ENCODE results near the gene ARID1B.
A peak's percentile ranks its signal among the peaks of the same experiment; 100 is the strongest.

ARID1B gene

DNA sequence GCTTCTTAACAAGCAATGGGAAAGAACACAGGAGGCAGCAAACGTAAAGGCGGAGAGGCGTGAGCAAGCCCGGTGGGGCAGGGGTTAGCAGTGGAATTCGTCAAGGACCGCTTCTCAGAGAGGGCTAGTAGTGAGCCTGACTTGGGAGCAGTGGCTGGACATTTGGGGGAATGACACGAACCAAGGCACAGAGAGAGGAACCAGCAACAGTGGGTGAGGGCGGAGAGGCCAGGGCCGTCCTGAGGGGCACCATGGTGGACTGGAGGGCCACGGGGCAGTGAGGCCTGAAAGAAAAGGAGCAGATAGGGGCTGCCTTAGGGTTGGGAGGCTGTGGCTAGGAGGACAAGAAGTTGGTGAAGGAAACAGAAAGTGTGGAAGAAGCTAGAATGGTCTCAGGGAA, 12.1 kb upstream of the ARID1B start:
- no peaks in the 10 kb centered on the region for H3K36me3 Mint-ChIP-seq
- H3K4me3 Mint-ChIP-seq, result no peak overlapping the region
- H3K27ac Mint-ChIP-seq, result no peak overlapping the region
- peaks cover 4% of the 10 kb centered on the region for H3K4me1 Mint-ChIP-seq (ENCODE audit: low read depth)
- no peaks in the 10 kb centered on the region for H3K27me3 Mint-ChIP-seq
- H3K9me3 Mint-ChIP-seq (ENCODE audit: low read depth), result no peaks in the 10 kb centered on the region

DNA sequence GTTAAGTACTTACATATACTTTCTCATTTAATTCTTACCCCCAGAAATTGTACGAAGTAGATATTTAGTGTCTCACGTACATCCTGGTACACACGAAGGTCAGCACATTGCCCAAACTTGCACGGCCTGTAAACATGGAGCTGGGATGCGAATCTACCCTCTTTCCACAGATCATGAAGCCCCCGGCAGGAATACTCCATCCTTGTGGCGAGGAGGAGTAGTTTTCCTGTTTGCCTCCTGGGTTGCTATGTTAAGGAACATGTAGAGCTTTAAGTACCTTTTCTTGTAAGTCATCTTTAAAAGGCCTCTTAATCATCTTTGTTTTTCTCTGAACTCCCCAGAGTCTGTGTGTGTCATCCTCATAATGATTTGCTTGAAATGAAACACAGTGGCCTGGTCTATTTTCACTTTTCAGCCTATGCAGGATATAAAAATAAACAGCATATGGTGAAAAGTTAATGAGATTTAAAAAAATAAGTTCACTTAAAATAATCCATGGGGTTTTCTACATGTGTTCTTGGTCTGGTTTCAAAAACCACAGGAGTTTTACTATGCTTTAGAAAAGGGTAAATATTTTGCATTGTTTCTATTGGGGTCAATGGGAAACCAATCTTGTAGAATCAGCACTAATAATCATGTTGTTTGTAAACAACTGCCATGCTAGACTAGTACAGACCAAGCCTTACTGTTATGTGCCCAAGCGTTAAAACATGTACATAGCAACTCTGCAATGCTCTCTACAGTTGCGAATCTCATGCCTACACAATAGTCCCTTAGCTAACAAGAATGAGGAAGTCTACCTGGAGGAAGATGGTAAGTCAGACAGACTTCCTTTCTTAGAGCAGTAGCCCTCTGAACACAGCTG, 9.3 kb upstream of the ARID1B start:
- H3K4me1 Mint-ChIP-seq (ENCODE audit: low read depth), result peaks cover 4% of the 10 kb centered on the region
- H3K9me3 Mint-ChIP-seq (ENCODE audit: low read depth), result no peaks in the 10 kb centered on the region
- no peak overlapping the region for H3K27ac Mint-ChIP-seq
- H3K27me3 Mint-ChIP-seq, result no peaks in the 10 kb centered on the region
- H3K4me3 Mint-ChIP-seq, result no peak overlapping the region
- no peaks in the 10 kb centered on the region for H3K36me3 Mint-ChIP-seq

DNA sequence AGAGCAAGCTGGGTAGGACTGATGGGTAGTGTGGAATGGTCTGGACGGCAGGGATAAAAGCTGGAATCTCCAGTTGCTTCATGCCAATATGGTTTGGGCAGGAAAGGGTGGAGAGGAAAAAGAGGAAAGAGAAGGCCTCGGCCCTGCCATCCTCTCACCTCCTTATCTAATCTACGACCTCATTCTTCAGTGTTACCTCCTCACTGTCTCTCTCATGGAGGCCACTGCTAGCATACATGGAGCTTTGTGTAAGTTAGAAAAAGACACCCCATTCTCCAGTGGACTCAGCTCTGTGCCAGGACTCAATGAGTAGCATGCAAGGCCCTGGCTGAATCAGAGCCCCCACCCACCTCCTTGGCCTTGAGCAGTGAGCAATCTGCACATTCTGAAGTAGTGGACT, 6.1 kb upstream of the ARID1B start:
- no peak overlapping the region for H3K4me3 Mint-ChIP-seq
- no peaks in the 10 kb centered on the region for H3K27me3 Mint-ChIP-seq
- H3K9me3 Mint-ChIP-seq (ENCODE audit: low read depth), result no peaks in the 10 kb centered on the region
- peaks cover 17% of the 10 kb centered on the region for H3K4me1 Mint-ChIP-seq (ENCODE audit: low read depth)
- no peaks in the 10 kb centered on the region for H3K36me3 Mint-ChIP-seq
- no peak overlapping the region for H3K27ac Mint-ChIP-seq

DNA sequence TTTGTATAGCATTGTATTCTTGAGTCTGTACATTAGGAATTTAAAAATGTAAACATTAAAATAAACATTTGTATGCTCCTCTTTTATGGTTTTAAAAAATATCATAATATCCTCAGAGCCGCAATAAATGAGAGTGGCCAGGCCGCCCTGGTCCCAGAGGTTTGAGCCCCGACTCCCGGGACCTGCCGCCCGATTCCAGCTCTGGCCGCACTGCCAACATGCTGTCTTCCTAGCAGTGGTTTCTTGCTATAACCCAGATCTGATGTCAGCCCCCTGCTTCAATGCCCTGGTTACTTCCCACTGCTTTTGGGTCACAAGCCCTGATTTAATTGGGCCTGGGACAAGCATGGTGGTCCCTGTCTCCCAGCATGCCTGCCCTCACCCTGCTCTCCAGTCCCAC, 5.4 kb upstream of the ARID1B start:
- Mint-ChIP-seq H3K27me3 (no peaks in the 10 kb centered on the region), H3K36me3 (no peaks in the 10 kb centered on the region), H3K4me1 (ENCODE audit: low read depth) (peaks cover 24% of the 10 kb centered on the region), H3K27ac (no peak overlapping the region), H3K4me3 (no peak overlapping the region), H3K9me3 (ENCODE audit: low read depth) (no peaks in the 10 kb centered on the region)

DNA sequence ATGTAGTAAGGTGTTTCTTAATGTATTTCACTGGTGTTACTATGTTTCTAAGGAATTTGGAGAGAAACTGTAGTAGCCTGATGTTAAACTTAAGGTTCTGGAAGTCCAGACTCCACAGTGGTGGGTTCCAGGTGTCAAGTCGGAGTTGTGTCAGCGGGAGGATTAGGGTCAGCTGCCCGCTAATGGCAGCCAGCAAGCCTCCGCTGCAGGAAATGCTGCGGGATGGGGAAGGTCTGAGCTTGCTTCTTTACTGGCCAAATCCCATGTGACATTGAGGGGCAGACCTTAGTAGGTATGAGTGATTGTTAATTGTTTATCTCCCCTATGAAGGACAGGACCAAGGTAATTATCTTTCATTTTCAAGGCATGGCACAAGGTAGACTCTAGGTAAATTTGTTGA, 3.7 kb upstream of the ARID1B start:
- no peaks in the 10 kb centered on the region for H3K9me3 Mint-ChIP-seq (ENCODE audit: low read depth)
- H3K4me1 Mint-ChIP-seq (ENCODE audit: low read depth), result peaks cover 21% of the 10 kb centered on the region
- H3K4me3 Mint-ChIP-seq, result no peak overlapping the region
- H3K27ac Mint-ChIP-seq, result no peak overlapping the region
- H3K27me3 Mint-ChIP-seq, result no peaks in the 10 kb centered on the region
- no peaks in the 10 kb centered on the region for H3K36me3 Mint-ChIP-seq

DNA sequence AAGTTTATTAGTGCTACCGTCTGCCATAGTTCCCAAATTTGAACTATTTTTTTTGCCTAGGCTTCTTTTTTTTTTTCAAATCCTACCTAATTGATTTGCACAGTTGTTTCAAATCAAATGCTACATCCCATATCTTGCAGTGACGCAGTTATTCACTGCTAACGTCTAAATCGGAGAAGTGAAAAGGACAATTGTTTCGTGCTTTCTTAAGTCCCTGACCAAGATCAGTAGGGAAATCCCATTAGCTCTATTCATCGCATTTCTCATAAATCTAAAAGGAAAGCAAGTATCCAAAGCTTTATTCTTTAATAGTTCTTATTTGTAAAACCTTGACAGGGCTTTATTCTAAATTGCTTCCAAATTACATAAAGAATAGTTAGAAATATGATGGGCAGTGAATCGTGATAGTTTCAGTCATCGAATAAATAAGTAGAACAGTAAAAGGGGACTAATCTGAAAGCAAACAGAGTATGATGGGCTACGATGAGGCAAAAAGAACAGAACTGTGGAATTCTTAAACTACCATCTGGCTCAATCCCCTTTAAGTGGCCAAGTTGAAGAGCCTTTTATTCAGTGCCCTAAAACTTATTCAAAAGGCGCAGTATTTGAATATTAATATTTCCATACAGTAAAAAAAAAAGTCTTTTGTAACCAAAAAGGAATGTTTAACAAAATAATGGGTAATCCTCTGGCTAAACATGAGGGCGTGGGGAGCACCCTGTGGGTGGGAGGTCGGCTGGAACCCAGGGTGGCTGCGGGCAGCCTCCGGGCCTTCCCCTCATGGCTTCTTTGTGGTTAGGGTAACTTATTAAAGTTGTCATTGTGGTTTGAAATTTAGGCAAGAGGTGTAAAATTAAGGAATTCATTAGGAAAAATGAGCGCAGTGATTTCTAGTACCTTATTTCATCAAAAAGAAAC, 3.0 kb upstream of the ARID1B start:
- Mint-ChIP-seq H3K9me3 (ENCODE audit: low read depth) (no peaks in the 10 kb centered on the region), H3K36me3 (no peaks in the 10 kb centered on the region), H3K4me3 (no peak overlapping the region), H3K27me3 (no peaks in the 10 kb centered on the region), H3K27ac (no peak overlapping the region), H3K4me1 (ENCODE audit: low read depth) (peaks cover 21% of the 10 kb centered on the region)

DNA sequence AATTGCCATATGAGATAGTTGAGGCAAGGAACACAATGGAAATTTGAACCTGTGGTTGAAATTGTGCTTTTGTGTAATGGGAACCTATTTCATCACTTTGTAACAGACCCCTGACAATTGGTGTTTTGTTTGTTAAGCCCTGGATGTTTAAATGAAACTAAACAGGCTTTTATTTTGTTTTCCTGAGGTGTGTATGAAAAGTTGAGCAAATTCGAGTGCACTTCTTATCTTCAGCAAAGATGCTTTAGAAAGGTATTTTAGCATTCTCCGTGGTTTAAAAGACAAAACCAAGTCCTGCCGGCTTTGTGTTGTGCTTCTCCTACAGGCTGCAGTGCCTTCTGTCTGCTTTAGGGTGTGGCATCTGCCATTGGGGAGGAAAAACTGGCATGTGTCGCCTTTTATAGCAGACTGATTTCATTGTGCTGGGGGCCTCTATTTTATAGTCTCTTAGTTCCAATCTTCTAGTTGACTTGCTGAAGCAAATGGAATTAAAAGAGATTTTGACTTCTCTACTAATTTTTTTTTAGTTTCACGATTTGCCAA, 2.2 kb upstream of the ARID1B start:
- Mint-ChIP-seq H3K4me1 (ENCODE audit: low read depth) (peaks cover 21% of the 10 kb centered on the region), H3K27me3 (no peaks in the 10 kb centered on the region), H3K4me3 (no peak overlapping the region), H3K9me3 (ENCODE audit: low read depth) (no peaks in the 10 kb centered on the region), H3K27ac (no peak overlapping the region), H3K36me3 (no peaks in the 10 kb centered on the region)

DNA sequence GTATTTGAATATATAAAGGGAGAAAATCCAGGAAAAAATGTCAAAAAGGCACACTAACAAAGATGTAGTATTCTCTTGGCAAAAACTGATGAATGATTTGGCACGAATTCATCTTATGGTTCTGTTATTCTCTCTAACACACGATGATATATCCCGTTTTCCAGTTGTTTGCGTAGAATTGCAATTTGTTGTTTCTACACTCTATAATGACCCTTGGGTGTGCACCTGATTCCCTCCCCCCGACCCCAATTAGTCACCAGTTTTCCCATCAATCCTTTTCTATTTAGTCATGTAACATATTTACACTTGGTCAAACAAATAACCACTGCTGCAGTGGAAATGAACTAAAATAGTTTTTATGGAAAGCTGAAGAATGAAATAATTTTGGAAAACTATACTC, 1.5 kb upstream of the ARID1B start:
- Mint-ChIP-seq H3K27ac (no peak overlapping the region), H3K4me3 (peak overlapping the region; percentile 44), H3K4me1 (ENCODE audit: low read depth) (peaks cover 26% of the 10 kb centered on the region), H3K27me3 (no peaks in the 10 kb centered on the region), H3K9me3 (ENCODE audit: low read depth) (no peaks in the 10 kb centered on the region), H3K36me3 (no peaks in the 10 kb centered on the region)

DNA sequence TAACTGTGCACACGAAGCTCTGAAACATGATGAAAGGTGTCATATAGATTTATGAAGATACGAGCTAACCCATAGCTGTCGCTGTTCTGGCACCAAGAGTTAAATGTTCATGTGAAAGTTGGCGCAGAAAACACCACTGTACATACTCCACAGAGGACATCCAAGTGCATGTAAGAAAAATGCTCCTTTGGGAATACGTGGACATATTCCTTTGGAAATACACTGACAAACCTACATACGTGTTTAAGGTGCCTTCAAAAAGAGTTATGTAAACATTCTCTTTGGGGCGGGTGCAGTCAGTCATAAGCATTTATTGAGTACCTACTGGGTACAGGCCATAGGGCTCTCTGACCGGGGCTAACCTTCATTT, 723 bp upstream of the ARID1B start:
- Mint-ChIP-seq H3K27ac (peak overlapping the region; percentile 98), H3K4me3 (peak overlapping the region; percentile 95), H3K4me1 (ENCODE audit: low read depth) (peaks cover 33% of the 10 kb centered on the region), H3K27me3 (no peaks in the 10 kb centered on the region), H3K36me3 (no peaks in the 10 kb centered on the region), H3K9me3 (ENCODE audit: low read depth) (no peaks in the 10 kb centered on the region)

DNA sequence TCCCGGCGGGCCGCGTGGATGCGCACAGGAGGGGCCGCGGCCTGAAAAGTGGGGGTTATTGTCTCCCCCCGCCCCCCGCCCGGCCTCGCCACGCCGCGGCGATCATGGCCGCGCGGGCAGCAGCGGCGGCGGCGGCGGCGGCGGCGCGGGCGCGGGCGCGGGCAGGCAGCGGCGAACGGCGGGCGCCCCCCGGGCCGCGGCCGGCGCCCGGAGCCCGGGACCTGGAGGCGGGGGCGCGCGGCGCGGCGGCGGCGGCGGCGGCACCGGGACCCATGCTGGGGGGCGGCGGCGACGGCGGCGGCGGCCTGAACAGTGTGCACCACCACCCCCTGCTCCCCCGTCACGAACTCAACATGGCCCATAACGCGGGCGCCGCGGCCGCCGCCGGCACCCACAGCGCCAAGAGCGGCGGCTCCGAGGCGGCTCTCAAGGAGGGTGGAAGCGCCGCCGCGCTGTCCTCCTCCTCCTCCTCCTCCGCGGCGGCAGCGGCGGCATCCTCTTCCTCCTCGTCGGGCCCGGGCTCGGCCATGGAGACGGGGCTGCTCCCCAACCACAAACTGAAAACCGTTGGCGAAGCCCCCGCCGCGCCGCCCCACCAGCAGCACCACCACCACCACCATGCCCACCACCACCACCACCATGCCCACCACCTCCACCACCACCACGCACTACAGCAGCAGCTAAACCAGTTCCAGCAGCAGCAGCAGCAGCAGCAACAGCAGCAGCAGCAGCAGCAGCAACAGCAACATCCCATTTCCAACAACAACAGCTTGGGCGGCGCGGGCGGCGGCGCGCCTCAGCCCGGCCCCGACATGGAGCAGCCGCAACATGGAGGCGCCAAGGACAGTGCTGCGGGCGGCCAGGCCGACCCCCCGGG, 637 bp downstream of the ARID1B start:
- Mint-ChIP-seq H3K4me1 (ENCODE audit: low read depth) (peaks cover 44% of the 10 kb centered on the region), H3K27me3 (no peaks in the 10 kb centered on the region), H3K27ac (peak overlapping the region; percentile 86), H3K9me3 (ENCODE audit: low read depth) (no peaks in the 10 kb centered on the region), H3K4me3 (peak overlapping the region; percentile 94), H3K36me3 (no peaks in the 10 kb centered on the region)

DNA sequence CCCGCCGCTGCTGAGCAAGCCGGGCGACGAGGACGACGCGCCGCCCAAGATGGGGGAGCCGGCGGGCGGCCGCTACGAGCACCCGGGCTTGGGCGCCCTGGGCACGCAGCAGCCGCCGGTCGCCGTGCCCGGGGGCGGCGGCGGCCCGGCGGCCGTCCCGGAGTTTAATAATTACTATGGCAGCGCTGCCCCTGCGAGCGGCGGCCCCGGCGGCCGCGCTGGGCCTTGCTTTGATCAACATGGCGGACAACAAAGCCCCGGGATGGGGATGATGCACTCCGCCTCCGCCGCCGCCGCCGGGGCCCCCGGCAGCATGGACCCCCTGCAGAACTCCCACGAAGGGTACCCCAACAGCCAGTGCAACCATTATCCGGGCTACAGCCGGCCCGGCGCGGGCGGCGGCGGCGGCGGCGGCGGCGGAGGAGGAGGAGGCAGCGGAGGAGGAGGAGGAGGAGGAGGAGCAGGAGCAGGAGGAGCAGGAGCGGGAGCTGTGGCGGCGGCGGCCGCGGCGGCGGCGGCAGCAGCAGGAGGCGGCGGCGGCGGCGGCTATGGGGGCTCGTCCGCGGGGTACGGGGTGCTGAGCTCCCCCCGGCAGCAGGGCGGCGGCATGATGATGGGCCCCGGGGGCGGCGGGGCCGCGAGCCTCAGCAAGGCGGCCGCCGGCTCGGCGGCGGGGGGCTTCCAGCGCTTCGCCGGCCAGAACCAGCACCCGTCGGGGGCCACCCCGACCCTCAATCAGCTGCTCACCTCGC, 1.5 kb downstream of the ARID1B start:
- no peaks in the 10 kb centered on the region for H3K27me3 Mint-ChIP-seq
- H3K9me3 Mint-ChIP-seq (ENCODE audit: low read depth), result no peaks in the 10 kb centered on the region
- peak overlapping the region; percentile 87 for H3K4me3 Mint-ChIP-seq
- H3K4me1 Mint-ChIP-seq (ENCODE audit: low read depth), result peaks cover 52% of the 10 kb centered on the region
- H3K36me3 Mint-ChIP-seq, result no peaks in the 10 kb centered on the region
- H3K27ac Mint-ChIP-seq, result peak overlapping the region; percentile 46

DNA sequence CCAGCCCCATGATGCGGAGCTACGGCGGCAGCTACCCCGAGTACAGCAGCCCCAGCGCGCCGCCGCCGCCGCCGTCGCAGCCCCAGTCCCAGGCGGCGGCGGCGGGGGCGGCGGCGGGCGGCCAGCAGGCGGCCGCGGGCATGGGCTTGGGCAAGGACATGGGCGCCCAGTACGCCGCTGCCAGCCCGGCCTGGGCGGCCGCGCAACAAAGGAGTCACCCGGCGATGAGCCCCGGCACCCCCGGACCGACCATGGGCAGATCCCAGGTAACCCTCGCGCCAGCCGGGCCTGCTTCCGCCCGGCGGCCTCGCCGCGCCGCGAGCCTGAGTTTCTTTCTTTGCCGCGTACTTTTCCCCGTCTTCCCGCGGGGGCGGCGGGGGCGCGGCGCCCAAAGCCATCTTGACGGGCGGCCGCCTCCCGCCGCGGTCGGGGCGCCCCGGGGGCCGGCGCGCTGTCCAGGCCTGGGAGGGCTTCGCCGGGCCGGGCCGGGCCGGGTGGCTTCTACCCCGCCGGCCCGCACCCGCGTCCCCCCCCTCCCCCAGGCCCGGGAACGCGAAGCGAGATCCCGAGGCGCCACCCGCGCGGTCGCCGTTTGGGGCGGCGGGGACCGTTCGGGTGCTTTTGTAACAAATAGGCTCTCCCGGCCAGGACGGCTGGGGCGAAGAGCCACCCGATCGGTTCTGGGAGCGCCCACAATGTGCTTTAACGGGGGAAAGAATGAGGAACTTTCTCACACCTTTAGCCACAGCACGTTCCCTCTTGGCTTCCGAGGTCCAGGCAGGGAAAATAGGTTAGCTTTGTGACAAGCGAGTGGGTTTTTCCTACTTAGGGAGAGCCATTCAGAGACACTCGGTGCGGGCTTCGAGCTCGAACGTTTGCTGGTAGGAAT, 2.3 kb downstream of the ARID1B start:
- Mint-ChIP-seq H3K9me3 (ENCODE audit: low read depth) (no peaks in the 10 kb centered on the region), H3K4me3 (peak overlapping the region; percentile 86), H3K4me1 (ENCODE audit: low read depth) (peaks cover 58% of the 10 kb centered on the region), H3K36me3 (no peaks in the 10 kb centered on the region), H3K27ac (peak overlapping the region; percentile 84), H3K27me3 (no peaks in the 10 kb centered on the region)

DNA sequence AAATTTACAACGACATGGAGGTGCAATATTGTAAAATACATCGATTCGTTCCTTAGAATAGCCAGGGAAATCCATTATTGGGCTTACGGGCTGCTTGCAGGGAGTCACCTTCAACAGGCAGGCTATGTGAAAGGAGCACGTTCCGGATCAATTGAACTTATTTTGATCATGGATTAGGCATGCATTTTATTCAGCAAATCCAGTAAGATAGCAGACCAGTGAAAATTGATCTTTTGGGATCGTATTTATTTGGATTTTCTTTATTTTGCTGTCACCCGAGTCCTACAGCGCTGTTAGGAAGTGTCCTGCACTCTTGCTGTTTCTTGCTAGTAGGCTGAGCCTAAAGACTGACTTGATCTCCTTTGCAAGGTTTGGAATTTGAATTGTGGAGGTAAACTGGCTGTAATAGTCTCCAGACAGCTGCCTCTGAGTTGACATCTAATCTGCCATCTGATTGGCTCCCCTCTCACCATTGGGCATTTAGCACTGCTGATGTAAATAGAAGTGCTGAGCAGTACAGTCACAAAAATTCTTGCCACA, 3.0 kb downstream of the ARID1B start:
- H3K9me3 Mint-ChIP-seq (ENCODE audit: low read depth), result no peaks in the 10 kb centered on the region
- H3K4me1 Mint-ChIP-seq (ENCODE audit: low read depth), result peaks cover 58% of the 10 kb centered on the region
- H3K27me3 Mint-ChIP-seq, result no peaks in the 10 kb centered on the region
- H3K27ac Mint-ChIP-seq, result peak overlapping the region; percentile 84
- peak overlapping the region; percentile 86 for H3K4me3 Mint-ChIP-seq
- H3K36me3 Mint-ChIP-seq, result no peaks in the 10 kb centered on the region

Data from activated naive CD8-positive, alpha-beta T cell (primary cell).